Mucosa of gallbladder (tissue), 1 donor: ENCODE results near the gene MSI2. TPM values are rescaled to one million over a fixed set of nuclear protein-coding genes. Genes with fewer than 3 reads are reported as not detected.
"Not testable (repeated sequence)": the region's sequence is repeated elsewhere in the genome, so short reads cannot be mapped to it uniquely, and the experiment has no call there.

Experiments
- DNase-seq: peaks from one replicate; pipeline ENCODE4 v3.0.0-alpha.2; 2020; ENCODE audit warnings: low spot score
- total RNA-seq: library from RNA; stranded (reverse); gene quantifications from one replicate; pipeline ENCODE4 v1.2.1, GENCODE V29; 2021
- donor health status: DM: no; HTN: no; CAD: no.

Gene MSI2
- total RNA-seq, 1 donor from 2014 or later, result 133 TPM

- DNase-seq, result no peak
Observed at GRCh38 chr17:57480438-57481196, 224.3 kb downstream of the MSI2 start.

- peak; percentile 38 for DNase-seq
Observed at GRCh38 chr17:57481910-57482391, 225.6 kb downstream of the MSI2 start.

DNA sequence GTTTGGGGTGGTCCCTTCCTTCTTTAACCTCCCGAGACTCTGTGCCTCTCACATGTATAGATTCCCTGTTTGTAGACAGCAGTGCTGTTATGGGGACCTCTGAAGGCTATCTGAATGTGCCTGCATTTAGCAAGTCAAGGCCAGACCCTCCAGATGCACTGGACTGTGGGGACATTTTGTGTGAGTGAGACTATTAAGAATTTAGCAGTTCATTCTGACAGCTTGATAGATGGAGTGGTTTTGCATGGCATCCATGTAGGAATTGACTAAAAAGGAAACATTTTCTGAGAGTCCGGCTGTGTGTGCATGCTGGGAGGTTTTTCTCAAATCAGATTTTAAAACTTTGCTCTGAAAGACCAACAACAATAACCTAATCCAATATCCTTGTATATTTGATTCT, 226.3 kb downstream of the MSI2 start:
- no peak for DNase-seq

DNA sequence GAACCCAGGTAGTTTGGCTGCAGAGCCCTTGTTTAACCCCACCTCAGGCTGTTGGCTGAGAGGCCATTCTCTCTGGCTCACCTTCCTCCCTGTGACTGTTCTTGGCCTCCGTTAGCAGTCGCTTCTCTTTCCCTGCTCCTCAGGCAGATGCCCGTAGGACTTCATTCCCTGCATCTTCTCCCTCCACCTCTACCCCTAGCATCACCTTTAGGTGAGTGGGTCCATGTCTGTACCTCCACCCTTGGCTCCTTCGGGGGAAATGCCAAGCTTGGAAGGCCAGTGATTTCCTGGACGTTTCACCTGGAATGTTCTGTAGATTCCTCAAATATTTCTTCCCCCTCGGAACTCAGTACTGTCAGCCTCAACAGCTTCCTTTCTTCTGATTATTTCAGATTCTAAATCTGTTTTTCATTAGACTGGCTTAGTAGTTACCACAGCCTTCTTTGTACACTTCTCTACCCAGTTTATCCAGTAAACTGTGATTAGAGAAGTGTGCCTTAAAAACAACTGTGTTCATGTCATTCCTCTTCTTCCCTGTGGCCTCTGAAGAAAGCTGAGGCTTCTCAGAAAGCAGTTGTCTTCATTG, 227.9 kb downstream of the MSI2 start:
- no peak for DNase-seq

DNA sequence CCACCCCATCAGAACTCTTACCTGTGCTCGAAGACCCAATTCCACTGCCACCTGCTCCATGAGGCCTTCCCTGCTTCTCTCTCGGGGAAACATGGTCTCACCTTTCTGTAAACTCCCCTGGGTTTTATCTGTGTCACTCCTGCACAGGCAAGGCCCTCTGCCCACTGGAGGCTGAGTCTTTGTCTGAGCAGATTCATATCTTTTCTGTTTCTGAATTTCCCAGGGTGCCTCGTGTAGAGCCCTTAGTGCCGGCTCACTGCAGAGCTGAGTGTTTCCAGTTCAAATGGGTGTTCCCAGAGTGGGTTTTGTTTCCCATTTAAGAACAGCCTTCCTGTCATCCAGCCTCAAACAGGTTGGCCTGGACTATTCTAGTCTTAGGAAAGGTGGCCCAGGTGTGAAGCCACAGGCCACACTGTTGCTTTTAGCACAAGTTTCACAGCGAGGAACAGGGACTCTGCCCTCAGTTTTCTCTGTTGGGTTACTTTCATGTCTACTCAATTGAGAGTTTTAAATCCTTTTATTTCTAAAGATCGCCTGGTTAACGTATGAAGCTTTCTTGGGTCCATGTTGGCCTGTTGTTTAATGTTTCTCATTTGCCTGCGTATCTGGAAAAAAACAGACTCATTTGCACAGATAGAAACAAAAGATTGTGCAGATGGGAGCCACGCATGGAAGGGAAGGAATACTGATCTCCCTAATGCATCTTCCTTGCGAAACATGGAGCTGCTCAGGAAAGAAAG, 228.7 kb downstream of the MSI2 start:
- DNase-seq, result no peak

DNA sequence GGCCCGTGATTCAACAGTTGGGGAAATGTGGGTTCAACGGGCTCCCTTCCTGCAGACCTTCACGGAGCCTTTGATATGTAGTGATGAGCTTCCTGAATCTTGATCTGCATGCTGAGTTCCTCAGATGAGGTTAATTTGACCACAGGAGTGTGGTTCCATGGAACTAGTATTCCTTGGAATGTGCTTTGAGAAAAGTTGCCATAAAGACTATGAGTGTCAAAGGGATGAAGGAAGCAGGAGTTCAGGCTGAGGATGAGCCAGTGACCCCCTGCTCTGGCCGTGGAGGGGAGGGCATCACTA, 229.2 kb downstream of the MSI2 start:
- DNase-seq, result no peak

- DNase-seq, result no peak
Observed at GRCh38 chr17:57485916-57486881, 229.9 kb downstream of the MSI2 start.

GRCh38 chr17:57486882-57487301, 230.6 kb downstream of the MSI2 start:
- DNase-seq, result no peak

GRCh38 chr17:57487573-57487972, 231.2 kb downstream of the MSI2 start:
- no peak for DNase-seq

GRCh38 chr17:57488856-57489255, 232.5 kb downstream of the MSI2 start:
- DNase-seq, result no peak

GRCh38 chr17:57489321-57489720, 233.0 kb downstream of the MSI2 start:
- DNase-seq, result no peak

DNA sequence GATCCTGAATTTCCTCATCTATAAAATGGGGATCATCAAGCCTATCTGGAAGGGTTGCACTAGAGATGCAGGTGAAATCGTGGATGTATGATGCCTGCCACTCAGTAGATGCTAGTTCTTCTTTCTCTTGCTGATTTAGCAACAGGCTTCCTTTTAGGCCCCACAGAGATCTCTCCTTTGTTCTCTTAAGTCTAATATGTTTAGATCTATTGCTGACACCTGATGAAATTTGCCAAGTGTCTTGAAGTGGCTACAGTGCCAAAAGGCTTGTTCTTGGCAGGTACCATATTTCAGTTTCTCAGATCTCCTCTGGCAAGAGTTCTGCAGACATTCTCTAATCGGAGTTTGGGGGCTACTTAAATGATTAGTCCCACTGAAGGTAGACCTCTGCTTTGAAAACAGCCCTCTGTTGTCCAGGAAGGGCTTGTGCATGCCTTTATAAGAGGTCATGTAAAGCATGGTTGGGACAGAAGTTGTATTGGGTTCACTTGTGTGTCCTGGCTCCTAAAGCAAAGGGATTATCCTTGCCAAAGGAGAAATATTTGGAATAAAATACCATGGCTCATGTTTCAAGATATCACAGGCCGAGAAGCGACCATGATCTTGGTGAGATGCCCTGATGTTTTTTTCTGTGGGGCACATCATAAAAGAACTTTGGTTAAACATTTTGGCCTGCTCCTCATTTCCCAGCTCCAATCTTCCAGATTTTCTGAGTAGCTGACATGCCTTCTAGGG, 234.0 kb downstream of the MSI2 start:
- no peak for DNase-seq

- no peak for DNase-seq
Observed at GRCh38 chr17:57490890-57491289, 234.6 kb downstream of the MSI2 start.

DNA sequence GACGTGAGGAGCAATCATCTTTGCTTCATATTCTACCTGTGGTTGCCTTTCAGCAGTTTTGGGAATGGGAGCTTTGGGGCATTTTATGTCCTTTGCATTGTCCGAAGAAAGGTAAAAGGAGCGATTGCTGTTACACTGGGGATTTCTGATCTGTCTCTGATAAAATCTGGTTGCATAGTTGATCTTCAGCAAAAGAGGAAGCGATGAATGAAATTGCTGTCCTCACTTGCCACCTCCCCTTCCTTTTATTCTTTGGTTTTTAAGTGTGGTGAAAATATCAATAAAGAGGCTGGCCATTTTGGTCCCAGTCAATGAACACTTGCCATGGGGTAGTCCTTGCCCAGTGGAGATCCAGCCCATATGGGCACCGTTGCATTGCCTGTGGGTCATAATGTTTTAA, 236.8 kb downstream of the MSI2 start:
- DNase-seq, result no peak

- DNase-seq, result no peak
Observed at GRCh38 chr17:57493625-57494024, 237.3 kb downstream of the MSI2 start.

DNA sequence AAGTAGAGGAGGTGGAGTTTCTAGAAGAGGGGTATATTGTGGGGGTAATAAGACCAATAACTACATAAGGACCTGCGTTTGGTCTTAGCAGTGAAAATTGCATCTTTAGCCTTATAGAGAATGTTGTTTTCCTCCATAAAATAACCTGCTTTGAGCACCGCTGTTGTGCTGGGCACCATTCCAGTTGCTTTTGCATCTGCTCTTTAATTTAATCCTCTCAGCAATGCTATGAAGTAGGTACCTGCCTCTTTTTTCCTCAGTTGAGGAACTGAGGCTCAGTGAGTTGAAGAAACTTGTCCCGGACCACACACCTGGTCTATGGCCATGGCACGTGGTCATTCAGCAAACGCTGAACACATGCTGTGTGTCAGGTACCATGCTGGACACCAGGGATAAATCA, 238.1 kb downstream of the MSI2 start:
- no peak for DNase-seq

DNA sequence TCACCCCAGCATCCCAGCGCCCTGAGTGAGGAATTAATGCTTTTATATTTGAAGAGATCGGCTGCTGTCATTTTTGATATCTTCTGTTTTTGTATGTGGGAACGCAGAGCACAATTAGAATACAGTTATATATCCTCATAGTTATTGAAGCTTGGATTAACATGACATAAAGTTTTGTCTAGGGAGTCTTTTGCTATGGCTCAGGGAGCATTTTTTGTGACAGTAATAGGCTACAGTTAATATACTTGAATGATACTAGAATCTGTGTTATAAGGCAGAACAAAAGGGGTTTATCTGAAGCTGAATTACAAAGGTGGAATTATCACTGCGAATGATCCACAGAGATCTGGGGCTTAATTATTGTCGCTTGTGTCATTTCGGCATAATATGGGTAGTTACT, 239.4 kb downstream of the MSI2 start:
- DNase-seq, result no peak

GRCh38 chr17:57496382-57496781, 240.1 kb downstream of the MSI2 start:
- DNase-seq, result no peak

DNA sequence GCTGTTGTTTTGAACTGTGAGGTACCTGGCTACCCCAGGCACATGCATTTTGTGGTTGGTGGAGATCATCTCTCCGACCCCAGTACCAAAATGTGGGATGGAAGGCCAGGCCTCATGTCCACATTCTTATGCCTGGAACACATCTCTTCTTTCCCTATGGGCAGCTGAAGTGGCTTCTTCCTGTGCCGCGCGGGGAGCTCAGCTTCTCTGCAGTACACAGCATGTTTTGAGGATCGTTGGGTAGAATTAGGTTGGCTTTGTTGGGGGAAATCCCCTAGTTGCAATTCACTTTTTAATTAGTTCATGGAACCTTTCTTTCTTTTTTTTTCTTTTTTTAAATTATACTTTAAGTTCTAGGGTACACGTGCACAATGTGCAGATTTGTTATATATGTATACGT, 242.1 kb downstream of the MSI2 start:
- no peak for DNase-seq

- DNase-seq, result not testable (repeated sequence)
Observed at GRCh38 chr17:57499221-57499620, 242.9 kb downstream of the MSI2 start.

- no peak for DNase-seq
Observed at GRCh38 chr17:57499648-57500049, 243.3 kb downstream of the MSI2 start.
